Head of caudate nucleus (tissue), 42 donors: ENCODE measurements around the gene AMOTL2.

Experiments used
- DNase-seq, 42 donors: peaks; one replicate each; pipeline versions ENCODE4 v3.0.0 to v3.0.0-alpha.2; 2020 to 2021; ENCODE audit warnings: mixed read lengths in 7 of 42
- intact Hi-C: fragments of 100-400 bp; cut with DNase I; formaldehyde crosslinking; loops from one replicate; pipeline ENCODE4 v1.15.0; 2022

The AMOTL2 gene

DNA sequence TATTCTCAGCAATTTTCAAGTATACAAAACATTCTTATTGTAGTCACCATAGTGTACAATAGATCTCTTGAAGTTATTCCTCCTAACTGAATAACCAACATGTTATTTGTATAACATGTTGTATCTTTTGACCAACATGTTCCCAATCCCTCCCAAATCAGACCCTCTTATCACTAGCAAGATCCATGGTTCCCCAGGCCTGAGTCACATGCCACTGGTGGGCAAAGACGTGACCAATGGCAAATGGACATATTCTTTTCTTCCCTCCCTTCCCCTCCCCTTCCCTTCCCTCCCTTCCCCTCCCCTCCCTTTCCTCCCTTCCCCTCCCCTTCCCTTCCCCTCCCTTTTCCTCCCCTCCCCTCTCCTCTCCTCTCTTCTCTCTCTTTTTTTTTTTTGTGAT is 45.4 kb downstream of the AMOTL2 start:
- intact Hi-C loops = no loop called here
- DNase-seq = no peak

DNA sequence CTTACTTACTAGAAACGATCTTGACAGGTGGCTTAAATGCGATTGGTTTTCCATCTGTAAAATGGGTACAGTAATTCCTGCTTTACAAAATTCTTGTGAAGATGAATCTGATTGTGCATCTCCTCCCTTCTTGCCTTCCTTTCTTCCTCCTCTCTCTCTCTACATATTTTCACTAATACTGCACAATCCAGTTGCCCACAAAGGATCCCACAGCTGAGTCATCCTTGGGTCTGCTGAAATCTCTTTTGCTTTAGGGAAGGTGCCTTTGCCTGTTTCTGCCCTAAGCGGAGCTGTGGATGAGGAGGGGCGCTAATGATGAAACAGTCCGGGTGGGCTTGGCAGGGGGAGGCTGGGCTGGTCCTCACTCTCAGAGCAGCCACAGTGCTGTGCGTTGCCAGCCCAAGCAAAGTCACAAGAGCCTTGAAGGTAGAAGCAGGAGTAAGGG is 46.1 kb downstream of the AMOTL2 start:
- intact Hi-C loops = no loop called here
- no peak for DNase-seq

- intact Hi-C loops = no loop called here
- no peak for DNase-seq
These were observed 46.7 kb downstream of the AMOTL2 start for GRCh38 chr3:134327594-134327975.

GRCh38 chr3:134326760-134327593 is 47.3 kb downstream of the AMOTL2 start:
- intact Hi-C loops = no loop called here
- no peak for DNase-seq

- intact Hi-C loops = no loop called here
- peak in 2 of 42 donors; percentile 19 to 22 for DNase-seq
These were observed 48.1 kb downstream of the AMOTL2 start for GRCh38 chr3:134326126-134326525.

- no peak for DNase-seq
These were observed 48.5 kb downstream of the AMOTL2 start for GRCh38 chr3:134325706-134326105.

DNA sequence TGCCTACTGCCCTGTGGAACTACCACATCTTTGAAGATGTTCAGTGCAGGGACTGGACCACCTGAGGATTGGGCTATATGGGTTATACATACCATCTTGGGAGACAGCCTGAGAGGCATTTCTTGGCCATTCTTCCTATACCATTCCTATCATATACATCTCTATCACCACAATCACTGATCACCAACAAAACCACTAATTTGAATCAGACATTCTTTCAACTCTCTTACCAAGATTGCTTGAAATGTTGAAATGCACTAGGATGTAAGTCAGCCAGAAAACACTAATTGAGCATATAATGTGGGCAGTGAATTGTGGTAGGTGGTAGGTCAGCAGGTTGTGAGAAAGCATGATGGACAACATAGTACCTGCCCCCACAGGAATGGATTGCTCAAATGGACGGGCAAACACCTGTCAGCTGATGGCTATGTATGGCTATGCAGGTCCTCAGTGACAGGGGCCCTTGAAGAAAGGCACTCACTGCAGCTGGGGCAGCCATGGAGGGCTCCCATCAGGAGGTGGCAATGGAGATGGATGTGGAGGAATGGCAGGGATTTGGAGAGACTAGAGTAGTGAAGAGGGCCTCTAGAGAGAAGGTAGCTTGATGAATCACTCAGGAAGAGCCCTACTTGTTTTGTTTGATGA is 49.1 kb downstream of the AMOTL2 start:
- intact Hi-C loops = no loop called here
- DNase-seq = peak in 1 of 42 donors; percentile 15

More at GRCh38 chr3:134325706-134326105, 48.5 kb downstream of the AMOTL2 start:
- intact Hi-C loops = no loop called here

DNA sequence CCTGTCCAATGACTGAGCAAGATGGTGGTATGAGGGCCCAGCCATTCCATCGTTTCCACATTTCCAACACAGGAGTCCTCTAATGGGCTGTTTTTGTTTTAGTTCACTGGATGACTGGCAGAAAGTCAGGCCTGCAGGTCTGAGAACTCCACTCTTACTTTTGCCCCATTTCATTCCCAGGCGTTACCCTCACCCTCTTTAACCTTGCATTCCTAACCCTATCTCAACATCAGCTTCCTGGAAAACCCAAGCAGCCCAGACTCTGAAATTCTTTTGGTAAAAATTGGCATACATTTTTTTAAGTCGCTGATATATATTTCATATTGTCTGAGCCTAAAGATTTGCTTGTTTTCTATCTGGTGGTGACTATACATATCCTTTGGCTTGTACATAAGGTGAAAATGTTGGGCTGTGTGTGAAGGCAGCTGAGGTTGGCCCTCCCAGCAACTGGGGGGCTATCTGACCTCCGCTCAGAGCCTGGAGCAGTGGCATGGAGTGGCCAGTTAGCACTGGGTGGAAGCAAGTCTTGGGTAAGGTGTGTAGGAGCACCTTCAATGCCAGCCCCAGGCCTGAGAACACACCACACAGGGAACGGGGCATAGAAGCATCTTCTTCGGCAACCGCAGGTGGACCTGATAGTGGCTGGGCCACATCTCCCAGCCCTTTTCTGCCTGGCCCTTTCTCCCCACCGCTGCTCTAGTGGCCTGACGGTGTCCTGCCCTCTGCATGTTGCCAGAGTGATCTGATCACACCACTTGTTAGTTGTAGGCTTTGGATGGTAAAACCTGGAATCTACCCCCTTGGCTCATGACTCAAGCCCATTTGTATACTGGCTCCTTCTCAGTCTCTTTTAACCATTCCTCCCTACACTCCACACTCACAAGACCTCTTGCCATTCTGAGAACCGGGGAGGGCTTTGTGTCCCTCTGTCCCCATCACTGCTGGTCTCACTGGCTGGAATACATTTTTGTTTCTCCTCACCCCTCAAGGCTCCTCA is 50.0 kb downstream of the AMOTL2 start:
- intact Hi-C loops = no loop called here
- DNase-seq = peak in 2 of 42 donors; percentile 11 to 19

DNA sequence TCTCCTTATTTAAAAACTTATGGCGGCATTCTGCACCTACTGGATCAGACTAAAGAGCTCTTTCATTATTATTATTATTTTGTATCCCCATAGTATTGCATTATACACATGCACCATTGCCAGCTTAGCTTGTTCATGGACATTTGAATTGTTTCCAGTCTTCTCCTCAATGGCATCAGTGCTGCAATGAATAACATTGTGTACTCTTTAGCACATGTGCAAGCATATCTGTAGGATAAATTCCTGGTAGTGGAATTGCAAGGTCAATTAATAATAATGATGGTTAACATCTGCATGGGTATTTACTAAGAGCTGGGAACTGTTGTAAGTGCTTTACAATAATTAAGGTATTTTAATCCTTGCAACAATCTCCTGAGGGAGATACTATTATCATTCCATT is 52.0 kb downstream of the AMOTL2 start:
- DNase-seq = no peak
- intact Hi-C loops = no loop called here

- peak in 2 of 42 donors; percentile 18 to 40 for DNase-seq
- intact Hi-C loops = no loop called here
These were observed 53.5 kb downstream of the AMOTL2 start for GRCh38 chr3:134320749-134321148.

- intact Hi-C loops = no loop called here
- DNase-seq = no peak
These were observed 54.3 kb downstream of the AMOTL2 start for GRCh38 chr3:134319931-134320330.

- DNase-seq = no peak
- intact Hi-C loops = no loop called here
These were observed 56.1 kb downstream of the AMOTL2 start for GRCh38 chr3:134318166-134318565.

GRCh38 chr3:134317106-134317947 is 56.9 kb downstream of the AMOTL2 start:
- intact Hi-C loops = no loop called here
- DNase-seq = no peak

GRCh38 chr3:134315286-134316106 is 58.8 kb downstream of the AMOTL2 start:
- intact Hi-C loops = no loop called here
- peak in 2 of 42 donors; percentile 27 to 46 for DNase-seq

GRCh38 chr3:134314588-134315285 is 59.5 kb downstream of the AMOTL2 start:
- DNase-seq = no peak
- intact Hi-C loops = loop anchor here (5.0 kb wide), 1 partner anchor 48 kb away; no protein-coding TSS in a partner anchor

DNA sequence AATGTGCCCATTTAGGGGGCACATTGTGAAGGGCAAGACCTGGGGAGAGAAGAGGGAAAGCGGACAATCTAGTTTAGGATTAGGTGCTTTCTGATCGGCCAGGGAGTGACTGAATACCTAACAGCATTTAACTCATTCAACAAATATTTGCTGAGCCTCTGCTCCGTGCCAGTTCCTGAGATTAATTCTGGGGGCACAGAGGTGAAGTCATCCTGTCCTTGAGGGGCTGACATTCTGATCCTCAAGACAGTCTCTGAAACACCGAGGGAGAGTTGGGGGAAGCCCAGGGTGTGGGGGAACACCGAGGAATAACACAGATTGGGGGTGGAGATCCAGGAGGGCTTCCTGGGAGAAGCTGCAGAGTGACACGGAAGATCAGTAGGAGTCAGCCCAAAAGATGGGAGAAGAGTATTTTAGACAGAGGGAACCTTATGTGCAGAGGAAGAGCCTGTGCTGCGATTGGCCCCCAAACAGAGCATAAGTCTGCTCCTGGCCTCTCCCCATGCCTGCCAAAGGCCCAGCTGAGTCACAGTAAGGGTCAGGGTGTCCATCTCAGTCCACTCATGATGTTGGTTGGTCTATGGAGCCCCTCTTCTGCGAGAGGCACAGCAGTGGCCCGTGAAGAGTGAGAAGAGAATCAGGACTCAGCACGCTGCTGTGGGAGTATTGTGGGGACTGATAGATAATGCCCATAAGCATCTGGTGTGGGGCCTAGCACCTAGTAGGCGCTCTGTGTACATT is 60.2 kb downstream of the AMOTL2 start:
- intact Hi-C loops = loop anchor here (5.0 kb wide), 1 partner anchor 48 kb away; no protein-coding TSS in a partner anchor
- DNase-seq = no peak
